Endothelial cell of umbilical vein (primary cell): ENCODE results near the gene GSTM4. TPM values are rescaled to one million over a fixed set of nuclear protein-coding genes. Genes with fewer than 3 reads are reported as not detected.

ENCODE experiments used
- BruUV-seq: library from RNA; stranded (reverse); fragments of 400-500 nt; replicated peaks from 2 replicates; lab custom pipeline; 2021; lab: Mats Ljungman, UMichigan
- CTCF ChIA-PET: fragments of 300-600, 350-600 bp; sonication (Branson Sonifier 250); formaldehyde crosslinking; loops from one replicate; lab custom pipeline; 2021; ENCODE audit warnings: antibody characterized with exemption, inconsistent platforms; lab: Charles Lee
- POLR2A ChIA-PET: fragments of 300-600, 350-600 bp; sonication (Branson Sonifier 250); formaldehyde crosslinking; loops from one replicate; lab custom pipeline; 2021; ENCODE audit warnings: antibody characterized with exemption, inconsistent platforms; lab: Charles Lee
- DNase-seq: peaks from one replicate; pipeline ENCODE4 v3.0.0-alpha.2; 2011; ENCODE audit warnings: low read depth, low spot score
- FAIRE-seq: peaks from 2 replicates; lab custom pipeline; 2011; peaks lifted over from hg19 to GRCh38; lab: Jason Lieb, UNC
- H2AFZ ChIP-seq: 2 replicates; pipeline ENCODE4 v1.6.0; 2012; ENCODE audit warnings: low read depth, low read length, control low read depth, inconsistent platforms
- H3K27ac ChIP-seq: 2 replicates; pipeline ENCODE4 v1.5.1; 2011; ENCODE audit warnings: low read depth, mild to moderate bottlenecking, control low read depth, low read length, moderate library complexity; ENCODE audit not compliant: insufficient read depth
- H3K27me3 ChIP-seq, 2 experiments: 2 replicates each; pipeline versions ENCODE4 v1.6.0 to v1.6.1; 2011; ENCODE audit warnings: low read length in 2 of 2, mixed read lengths in 1 of 2; ENCODE audit not compliant: control insufficient read depth in 2 of 2, insufficient read depth in 2 of 2
- H3K36me3 ChIP-seq, 2 experiments: 2 replicates in 1 of 2; 3 replicates in 1 of 2; pipeline ENCODE4 v1.5.1; 2011; ENCODE audit warnings: low read length in 2 of 2, mild to moderate bottlenecking in 1 of 2, moderate library complexity in 1 of 2; ENCODE audit not compliant: control insufficient read depth in 2 of 2, insufficient read depth in 2 of 2; ENCODE audit errors: extremely low read depth in 1 of 2
- H3K4me1 ChIP-seq: 3 replicates; pipeline ENCODE4 v1.5.1; 2011; ENCODE audit warnings: mild to moderate bottlenecking, low read length; ENCODE audit not compliant: control insufficient read depth, insufficient read depth; ENCODE audit errors: extremely low read depth
- H3K4me2 ChIP-seq: 2 replicates; pipeline ENCODE4 v1.6.1; 2011; ENCODE audit warnings: low read length, control low read depth, mixed read lengths; ENCODE audit not compliant: insufficient read depth
- H3K4me3 ChIP-seq, 3 experiments: fragments of 200-600 bp in 1 of 3; sonication (generic), shearing (Covaris generic) in 1 of 3; replicated peaks in 1 of 3; 2 replicates each; pipeline ENCODE4 v1.5.1; 2011 to 2016; ENCODE audit warnings: control low read depth in 3 of 3, low read length in 3 of 3, mild to moderate bottlenecking in 2 of 3, inconsistent platforms in 1 of 3, low read depth in 1 of 3, moderate library complexity in 1 of 3; ENCODE audit not compliant: insufficient read depth in 1 of 3
- H3K79me2 ChIP-seq: 2 replicates; pipeline ENCODE4 v1.6.0; 2012; ENCODE audit warnings: low read length, inconsistent platforms; ENCODE audit not compliant: control insufficient read depth, insufficient read depth
- H3K9ac ChIP-seq: replicated peaks from 2 replicates; pipeline ENCODE3; 2011; ENCODE audit warnings: low read length, control low read depth; ENCODE audit not compliant: insufficient read depth; ENCODE audit errors: extremely low read depth
- H3K9me1 ChIP-seq: replicated peaks from 3 replicates; pipeline ENCODE4 v1.6.0; 2011; ENCODE audit warnings: mild to moderate bottlenecking, low read length; ENCODE audit not compliant: control insufficient read depth, insufficient read depth; ENCODE audit errors: extremely low read depth
- H3K9me3 ChIP-seq: replicated peaks from 2 replicates; pipeline ENCODE4 v1.5.1; 2012; ENCODE audit warnings: low read length, inconsistent platforms; ENCODE audit not compliant: control insufficient read depth, insufficient read depth
- H4K20me1 ChIP-seq: replicated peaks from 2 replicates; pipeline ENCODE3; 2011; ENCODE audit warnings: mild to moderate bottlenecking, low read length; ENCODE audit not compliant: control insufficient read depth, insufficient read depth; ENCODE audit errors: extremely low read depth
- CTCF ChIP-seq, 2 donors: IDR thresholded peaks; 1 replicate in 1 of 2; 2 replicates in 1 of 2; pipeline ENCODE4 v1.5.1; 2011; ENCODE audit warnings: low read length in 2 of 2, mild to moderate bottlenecking in 2 of 2, moderate library complexity in 2 of 2, control low read depth in 1 of 2, inconsistent platforms in 1 of 2, low read depth in 1 of 2; ENCODE audit not compliant: insufficient read depth in 1 of 2; ENCODE audit errors: extremely low read depth in 1 of 2
- EZH2 ChIP-seq: IDR thresholded peaks from 2 replicates; pipeline ENCODE4 v1.6.1; 2012; ENCODE audit warnings: borderline replicate concordance, low read depth, mild to moderate bottlenecking, moderate library complexity, low read length, inconsistent platforms; ENCODE audit not compliant: severe bottlenecking
- FOS ChIP-seq: IDR thresholded peaks from 2 replicates; pipeline ENCODE4 v1.6.1; 2011; ENCODE audit warnings: mild to moderate bottlenecking, low read length, moderate library complexity, borderline replicate concordance; ENCODE audit not compliant: insufficient read depth
- GATA2 ChIP-seq: IDR thresholded peaks from 2 replicates; pipeline ENCODE4 v1.7.0; 2011; ENCODE audit warnings: low read depth, mild to moderate bottlenecking, moderate library complexity, mixed read lengths, low read length; ENCODE audit not compliant: insufficient read length, insufficient read depth
- JUN ChIP-seq: IDR thresholded peaks from 2 replicates; pipeline ENCODE4 v1.6.1; 2011; ENCODE audit warnings: borderline replicate concordance, low read depth; ENCODE audit not compliant: insufficient read length, insufficient read depth
- MAX ChIP-seq: IDR thresholded peaks from 2 replicates; pipeline ENCODE4 v1.6.1; 2011; ENCODE audit not compliant: insufficient read depth, insufficient read length
- MYC ChIP-seq: IDR thresholded peaks from one replicate; pipeline ENCODE4 v1.6.1; 2011; ENCODE audit warnings: mild to moderate bottlenecking, low read depth, low read length
- POLR2A ChIP-seq: IDR thresholded peaks from 2 replicates; pipeline ENCODE4 v1.6.1; 2012; ENCODE audit warnings: low read depth, mild to moderate bottlenecking, control low read depth, low read length
- POLR2AphosphoS5 ChIP-seq: IDR thresholded peaks from 2 replicates; pipeline ENCODE4 v1.6.1; 2012; ENCODE audit warnings: low read depth, mild to moderate bottlenecking, control low read depth, low read length, moderate library complexity; ENCODE audit not compliant: insufficient read depth
- dilution Hi-C: fragments of 300-500 bp; cut with MboI; formaldehyde crosslinking; loops from one replicate; pipeline ENCODE4 v1.15.0; 2019; ENCODE audit warnings: low sequenced_read_pairs; ENCODE audit not compliant: extremely low pct_ligation_motif_present
- intact Hi-C: fragments of 100-400 bp; cut with micrococcal nuclease; formaldehyde crosslinking; loops from one replicate; pipeline ENCODE4 v1.10.0; 2022
- polyA plus RNA-seq, 4 experiments: library from polyadenylated mRNA; depleted of rRNA in 3 of 4; stranded (reverse) in 3 of 4; unstranded in 1 of 4; fragments of >200 nt; gene quantifications; 2 replicates each; pipeline versions ENCODE4 v1.2.1 to v1.2.3, GENCODE V29; 2011 to 2012; ENCODE audit warnings: missing spikeins in 1 of 4
- total RNA-seq: library from RNA; stranded (reverse); gene quantifications from 2 replicates; pipeline ENCODE4 v1.2.3, GENCODE V29; 2021

The GSTM4 gene
- total and polyA plus RNA-seq, 2 donors (not counting 3 experiments of a cell fraction or from before 2014, with no cell fraction given) = 9.5 to 11.6 TPM

DNA sequence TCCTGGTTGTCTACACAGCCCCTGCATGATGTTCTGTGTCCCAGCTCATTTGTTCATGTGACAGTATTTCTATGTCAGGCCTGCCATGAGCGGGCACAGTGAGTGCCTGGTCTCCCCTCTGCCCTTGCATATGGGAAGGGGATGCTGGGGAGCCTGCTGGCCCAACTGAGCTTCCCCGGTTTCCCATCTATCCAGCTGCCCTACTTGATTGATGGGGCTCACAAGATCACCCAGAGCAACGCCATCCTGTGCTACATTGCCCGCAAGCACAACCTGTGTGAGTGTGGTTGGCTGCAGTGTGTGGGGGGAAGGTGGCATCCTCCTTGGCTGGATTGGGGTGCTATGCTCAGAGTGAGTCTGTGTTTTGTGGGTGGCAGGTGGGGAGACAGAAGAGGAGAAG, 1.5 kb downstream of the GSTM4 start:
- no peak for TF ChIP-seq JUN
- no peak for TF ChIP-seq GATA2
- TF ChIP-seq MYC = no peak
- TF ChIP-seq CTCF (IDR thresholded peaks at IDR 0.05; ENCODE audit: extremely low read depth in 1 of 2, insufficient read depth in 1 of 2, low read depth in 1 of 2, low read length in 2 of 2) = no peak
- BruUV-seq = no TSS peak
- DNase-seq (no peak), FAIRE-seq (no peak)
- Histone ChIP-seq H3K79me2 (no peaks in the 10 kb centered on the region), H3K4me3 (no peak overlapping the region), H3K9me3 (no peaks in the 10 kb centered on the region), H2AFZ (no peak overlapping the region), H4K20me1 (no peaks in the 10 kb centered on the region), H3K27ac (no peak overlapping the region), H3K4me2 (no peak overlapping the region), H3K27me3 (peaks cover 2 to 6% of the 10 kb centered on the region in 2 experiments), H3K4me1 (peaks cover 9% of the 10 kb centered on the region), H3K9me1 (no peaks in the 10 kb centered on the region), H3K9ac (no peak overlapping the region), H3K36me3 (no peaks in the 10 kb centered on the region)
- intact Hi-C loops = no loop called here
- dilution Hi-C loops = no loop called here
- ChIA-PET POLR2A (no interaction called here), CTCF (interaction anchor here (0.8 to 4.3 kb wide), 4 partner anchors 17 to 327 kb away, joined by 3 to 33 read pairs (median 4); partner anchors contain the start of genes AHCYL1 and GSTM1)

DNA sequence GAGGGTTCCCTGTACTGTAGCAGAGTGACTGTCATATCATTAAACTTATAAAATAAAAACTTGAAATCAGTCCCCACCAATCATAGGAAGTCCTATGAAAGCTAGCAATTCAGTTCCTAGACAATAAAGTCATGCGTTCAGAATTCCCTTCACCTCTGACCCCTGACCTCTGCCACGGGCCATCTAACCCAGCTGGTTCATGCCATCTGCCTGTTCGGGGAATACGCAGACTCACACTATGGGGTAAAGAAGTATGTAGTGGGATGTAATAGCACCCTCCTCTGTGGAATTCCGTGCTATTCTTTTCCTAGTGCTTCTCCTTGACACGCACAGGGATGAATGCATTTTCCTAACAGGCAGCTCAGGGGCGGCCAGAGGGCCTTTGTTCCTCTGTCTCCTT, 2.1 kb downstream of the GSTM4 start:
- FAIRE-seq (no peak), DNase-seq (no peak)
- peaks cover 9% of the 10 kb centered on the region for H3K4me1 ChIP-seq
- TF ChIP-seq MAX (no peak), MYC (no peak), JUN (no peak), CTCF (IDR thresholded peaks at IDR 0.05; ENCODE audit: extremely low read depth in 1 of 2, insufficient read depth in 1 of 2, low read depth in 1 of 2, low read length in 2 of 2) (no peak), POLR2AphosphoS5 (no peak), GATA2 (no peak), EZH2 (no peak), FOS (no peak), POLR2A (no peak)
- H3K79me2 ChIP-seq = no peaks in the 10 kb centered on the region
- intact Hi-C loops (no loop called here), dilution Hi-C loops (no loop called here)
- no TSS peak for BruUV-seq
- no peaks in the 10 kb centered on the region for H3K9me1 ChIP-seq
- H3K27ac ChIP-seq = no peak overlapping the region
- ChIA-PET POLR2A (no interaction called here), CTCF (interaction anchor here (1.0 to 4.3 kb wide), 5 partner anchors 18 to 327 kb away, joined by 3 to 33 read pairs (median 5); partner anchors contain the start of genes AHCYL1 and GSTM1)
- no peaks in the 10 kb centered on the region for H3K9me3 ChIP-seq
- H3K36me3 ChIP-seq = no peaks in the 10 kb centered on the region
- no peak overlapping the region for H2AFZ ChIP-seq
- no peaks in the 10 kb centered on the region for H4K20me1 ChIP-seq
- H3K4me2 ChIP-seq = no peak overlapping the region
- no peak overlapping the region for H3K9ac ChIP-seq
- no peak overlapping the region for H3K4me3 ChIP-seq
- peaks cover 0 to 5% of the 10 kb centered on the region in 2 experiments for H3K27me3 ChIP-seq
